ENCODE results near the gene HOXC12.

DNA sequence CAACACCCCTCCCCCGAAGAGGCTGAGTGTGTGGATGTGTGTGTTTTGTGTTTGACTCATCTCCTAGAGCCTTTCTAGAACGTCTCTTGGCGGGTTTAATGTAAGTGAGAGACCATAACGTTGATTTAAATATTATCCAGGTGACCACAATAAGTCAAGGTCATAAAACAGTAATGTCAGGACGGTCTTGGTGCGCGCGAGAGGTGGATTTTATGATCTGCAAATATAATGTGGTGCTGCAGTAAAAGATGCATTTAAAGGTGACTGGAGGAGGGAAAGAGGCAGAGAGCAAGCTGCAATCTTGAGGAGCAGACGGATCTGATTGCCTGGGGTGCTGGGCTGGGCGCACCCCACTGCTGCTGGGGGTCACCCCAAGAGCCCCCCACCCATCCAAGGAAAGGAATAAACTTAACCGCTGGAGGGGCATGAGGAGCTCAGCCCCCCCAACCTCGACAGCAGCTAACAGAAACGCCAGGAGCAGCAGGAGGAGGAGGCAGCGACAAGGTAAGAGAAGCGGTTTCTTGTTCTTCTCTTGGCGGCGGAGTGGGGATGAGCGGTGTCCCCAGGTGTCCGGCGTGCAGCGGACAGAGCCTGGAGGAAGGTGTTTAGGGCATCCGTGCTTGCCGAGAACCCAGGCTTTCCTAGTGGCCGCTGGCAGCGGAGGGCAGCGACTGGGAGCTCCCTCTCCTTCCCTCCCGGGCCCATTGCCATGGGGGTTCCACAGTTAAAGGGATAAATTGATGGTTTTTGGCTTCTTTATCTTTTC lies 35.8 kb downstream of the HOXC12 start:
- TF ChIP-seq, protein P1, sequence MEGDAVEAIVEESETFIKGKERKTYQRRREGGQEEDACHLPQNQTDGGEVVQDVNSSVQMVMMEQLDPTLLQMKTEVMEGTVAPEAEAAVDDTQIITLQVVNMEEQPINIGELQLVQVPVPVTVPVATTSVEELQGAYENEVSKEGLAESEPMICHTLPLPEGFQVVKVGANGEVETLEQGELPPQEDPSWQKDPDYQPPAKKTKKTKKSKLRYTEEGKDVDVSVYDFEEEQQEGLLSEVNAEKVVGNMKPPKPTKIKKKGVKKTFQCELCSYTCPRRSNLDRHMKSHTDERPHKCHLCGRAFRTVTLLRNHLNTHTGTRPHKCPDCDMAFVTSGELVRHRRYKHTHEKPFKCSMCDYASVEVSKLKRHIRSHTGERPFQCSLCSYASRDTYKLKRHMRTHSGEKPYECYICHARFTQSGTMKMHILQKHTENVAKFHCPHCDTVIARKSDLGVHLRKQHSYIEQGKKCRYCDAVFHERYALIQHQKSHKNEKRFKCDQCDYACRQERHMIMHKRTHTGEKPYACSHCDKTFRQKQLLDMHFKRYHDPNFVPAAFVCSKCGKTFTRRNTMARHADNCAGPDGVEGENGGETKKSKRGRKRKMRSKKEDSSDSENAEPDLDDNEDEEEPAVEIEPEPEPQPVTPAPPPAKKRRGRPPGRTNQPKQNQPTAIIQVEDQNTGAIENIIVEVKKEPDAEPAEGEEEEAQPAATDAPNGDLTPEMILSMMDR (IDR thresholded peaks at IDR 0.05) = no peak
- TF ChIP-seq POLR2A (IDR thresholded peaks at IDR 0.05) = no peak

All from adrenal gland (tissue), 5 donors.